IPS DF 6.9 (cell line): ENCODE measurements around the gene ARMC6.
"Not testable (repeated sequence)": the region's sequence is repeated elsewhere in the genome, so short reads cannot be mapped to it uniquely, and the experiment has no call there.

ENCODE experiments used
- DNase-seq: peaks from one replicate; pipeline ENCODE4 v3.0.0-alpha.2; 2013; ENCODE audit warnings: low read depth, low spot score
- H3K27ac ChIP-seq: one replicate; pipeline ENCODE4 v1.5.1; 2013; ENCODE audit warnings: low read length, control low read depth
- H3K27me3 ChIP-seq: 2 replicates; pipeline ENCODE4 v1.6.1; 2013; ENCODE audit warnings: mild to moderate bottlenecking, low read length; ENCODE audit not compliant: control insufficient read depth, insufficient read depth
- H3K36me3 ChIP-seq: 2 replicates; pipeline ENCODE4 v1.6.1; 2013; ENCODE audit warnings: low read length; ENCODE audit not compliant: control insufficient read depth, insufficient read depth
- H3K4me1 ChIP-seq: 2 replicates; pipeline ENCODE4 v1.6.1; 2013; ENCODE audit warnings: low read length; ENCODE audit not compliant: control insufficient read depth, insufficient read depth
- H3K4me3 ChIP-seq: 2 replicates; pipeline ENCODE4 v1.5.1; 2013; ENCODE audit warnings: mild to moderate bottlenecking, low read length
- H3K9me3 ChIP-seq: 2 replicates; pipeline ENCODE4 v1.6.1; 2013; ENCODE audit warnings: low read length, inconsistent platforms; ENCODE audit not compliant: control insufficient read depth, insufficient read depth
- WGBS: extraction: QIAGEN DNeasy Blood & Tissue Kit; methylation state at CpG from one replicate; pipeline ENCODE4 v1.1.7; 2013; ENCODE audit warnings: mixed read lengths, missing lambda C conversion rate; ENCODE audit not compliant: insufficient read length, insufficient coverage; 5-methylcytosine and 5-hydroxymethylcytosine counted together

The ARMC6 gene

DNA sequence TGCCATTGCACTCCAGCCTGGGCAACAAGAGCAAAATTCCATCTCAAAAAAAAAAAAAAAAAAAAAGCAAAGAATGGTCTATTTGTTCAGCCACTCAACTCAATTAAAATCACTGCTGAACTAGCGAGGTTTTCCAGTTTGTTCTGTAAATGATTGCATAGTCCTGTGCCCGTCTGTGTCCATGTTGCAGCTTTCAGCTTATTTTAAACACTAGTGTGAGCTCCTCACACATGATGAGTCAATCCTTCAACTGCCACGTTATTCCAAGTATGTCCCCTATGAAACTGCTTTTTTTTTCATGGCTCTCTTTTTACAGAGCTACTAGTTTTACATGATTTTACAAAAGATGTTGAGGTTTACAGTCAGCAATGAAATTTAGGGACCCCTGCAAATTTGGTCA is 12.3 kb upstream of the ARMC6 start:
- WGBS: no CpG with 5 or more reads among the region's 3 CpGs
- peaks cover 38% of the 10 kb centered on the region for H3K36me3 ChIP-seq
- no peaks in the 10 kb centered on the region for H3K9me3 ChIP-seq
- no peak for DNase-seq
- no peak overlapping the region for H3K4me3 ChIP-seq
- H3K27ac ChIP-seq: no peak overlapping the region
- H3K27me3 ChIP-seq: no peaks in the 10 kb centered on the region; the same call in 1 of the 2 replicates
- no peaks in the 10 kb centered on the region for H3K4me1 ChIP-seq

GRCh38 chr19:19022380-19022961 is 10.9 kb upstream of the ARMC6 start:
- H3K4me1 ChIP-seq: no peaks in the 10 kb centered on the region
- no peaks in the 10 kb centered on the region; the same call in 1 of the 2 replicates for H3K27me3 ChIP-seq
- no peak overlapping the region for H3K27ac ChIP-seq
- DNase-seq: no peak
- H3K36me3 ChIP-seq: peaks cover 32% of the 10 kb centered on the region
- H3K9me3 ChIP-seq: no peaks in the 10 kb centered on the region
- no peak overlapping the region for H3K4me3 ChIP-seq
- no CpG with 5 or more reads among the region's 4 CpGs for WGBS

DNA sequence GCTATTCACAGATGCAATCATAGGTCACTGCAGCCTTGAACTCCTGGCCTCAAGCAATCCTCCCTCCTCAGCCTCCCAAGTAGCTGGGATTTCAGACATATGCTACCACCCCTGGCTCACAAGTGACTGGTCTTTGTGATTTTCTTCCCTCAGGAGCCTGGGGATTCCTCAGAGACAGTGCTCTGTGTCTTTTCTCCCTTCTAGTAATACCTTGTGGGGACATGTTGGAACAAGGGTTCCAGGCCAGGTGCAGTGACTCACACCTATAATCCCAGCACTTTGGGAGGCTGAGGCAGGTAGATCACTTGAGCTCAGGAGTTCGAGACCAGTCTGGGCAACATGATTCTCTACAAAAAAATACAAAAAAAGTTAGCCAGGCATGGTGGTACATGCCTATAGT is 10.0 kb upstream of the ARMC6 start:
- not testable (repeated sequence) for H3K27ac ChIP-seq, H3K4me1 ChIP-seq
- H3K36me3 ChIP-seq: peaks cover 35% of the 10 kb centered on the region

DNA sequence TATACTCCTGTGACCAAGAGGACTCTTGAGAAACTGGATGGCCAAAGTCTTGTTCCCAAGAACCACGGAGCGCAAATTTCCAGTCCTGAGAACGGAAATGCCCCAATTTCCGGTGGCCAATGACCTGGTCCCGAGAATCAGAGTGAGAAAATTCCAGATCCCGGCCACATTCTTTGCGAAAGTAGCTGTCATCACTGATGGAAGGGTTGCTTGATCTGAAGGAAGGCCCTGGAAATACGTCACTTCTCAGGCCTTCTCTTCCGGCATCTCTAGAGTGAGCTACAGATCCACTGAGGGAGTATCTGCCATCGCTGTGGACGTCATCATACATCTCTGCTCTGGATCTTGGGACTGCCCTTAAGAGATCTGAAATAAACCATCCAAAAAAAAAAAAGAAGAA is 7.5 kb upstream of the ARMC6 start:
- Histone ChIP-seq H3K36me3 (peaks cover 29% of the 10 kb centered on the region), H3K27ac (no peak overlapping the region)

More for the DNA sequence above, 10.0 kb upstream of the ARMC6 start:
- not testable (repeated sequence) for DNase-seq, H3K9me3 ChIP-seq, H3K4me3 ChIP-seq, H3K27me3 ChIP-seq
- no CpG with 5 or more reads among the region's 1 CpG for WGBS

GRCh38 chr19:19026299-19026971 is 7.0 kb upstream of the ARMC6 start:
- H3K27ac ChIP-seq: no peak overlapping the region
- H3K9me3 ChIP-seq: no peaks in the 10 kb centered on the region
- H3K27me3 ChIP-seq: no peaks in the 10 kb centered on the region; the same call in 1 of the 2 replicates
- DNase-seq: no peak
- H3K36me3 ChIP-seq: peaks cover 29% of the 10 kb centered on the region
- H3K4me3 ChIP-seq: no peak overlapping the region
- WGBS: no CpG with 5 or more reads among the region's 10 CpGs
- no peaks in the 10 kb centered on the region for H3K4me1 ChIP-seq

More for the DNA sequence above, 7.5 kb upstream of the ARMC6 start:
- no peaks in the 10 kb centered on the region for H3K9me3 ChIP-seq
- no CpG with 5 or more reads among the region's 11 CpGs for WGBS
- no peaks in the 10 kb centered on the region for H3K4me1 ChIP-seq
- no peak overlapping the region for H3K4me3 ChIP-seq
- DNase-seq: no peak
- H3K27me3 ChIP-seq: no peaks in the 10 kb centered on the region; the same call in 1 of the 2 replicates

DNA sequence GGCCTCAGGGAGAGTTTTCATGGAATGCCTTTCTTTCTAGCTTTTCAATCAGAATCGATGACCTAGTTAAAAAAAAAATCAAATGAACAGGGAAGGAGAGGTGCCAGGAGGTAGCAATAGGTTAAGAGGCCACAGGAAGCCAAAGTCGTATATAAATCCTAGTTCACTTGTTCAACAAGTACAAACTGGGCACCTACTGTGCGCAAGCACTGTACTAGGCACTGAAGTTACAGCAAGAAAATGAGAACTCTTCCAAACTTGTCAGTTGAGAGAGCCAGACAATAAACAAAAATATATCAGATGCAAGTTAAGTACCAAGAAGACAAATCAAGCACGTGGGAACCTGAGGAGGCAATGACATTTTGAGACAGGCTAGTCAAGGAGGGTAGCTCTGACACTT is 6.2 kb upstream of the ARMC6 start:
- Histone ChIP-seq H3K27me3 (no peaks in the 10 kb centered on the region; the same call in 1 of the 2 replicates), H3K4me3 (no peak overlapping the region), H3K27ac (no peak overlapping the region), H3K36me3 (peaks cover 29% of the 10 kb centered on the region), H3K4me1 (peaks cover 1% of the 10 kb centered on the region; the same call in 1 of the 2 replicates), H3K9me3 (no peaks in the 10 kb centered on the region)
- no peak for DNase-seq
- WGBS: no CpG with 5 or more reads among the region's 4 CpGs

GRCh38 chr19:19028526-19028925 is 4.9 kb upstream of the ARMC6 start:
- Histone ChIP-seq H3K4me1 (peaks cover 1% of the 10 kb centered on the region; the same call in 1 of the 2 replicates), H3K9me3 (no peaks in the 10 kb centered on the region), H3K27me3 (no peaks in the 10 kb centered on the region; the same call in 1 of the 2 replicates), H3K36me3 (peaks cover 18% of the 10 kb centered on the region; the same call in 1 of the 2 replicates), H3K27ac (no peak overlapping the region), H3K4me3 (no peak overlapping the region)
- no peak for DNase-seq
- no CpG with 5 or more reads among the region's 9 CpGs for WGBS

- peaks cover 9% of the 10 kb centered on the region; the same call in 1 of the 2 replicates for H3K36me3 ChIP-seq
- no peak overlapping the region for H3K4me3 ChIP-seq
- no peaks in the 10 kb centered on the region for H3K9me3 ChIP-seq
- WGBS: no CpG with 5 or more reads among the region's 5 CpGs
- no peak for DNase-seq
- peaks cover 1% of the 10 kb centered on the region; the same call in 1 of the 2 replicates for H3K4me1 ChIP-seq
- H3K27ac ChIP-seq: no peak overlapping the region
- no peaks in the 10 kb centered on the region for H3K27me3 ChIP-seq
Observed at GRCh38 chr19:19031891-19032290, 1.5 kb upstream of the ARMC6 start.

GRCh38 chr19:19032420-19033175 is 805 bp upstream of the ARMC6 start:
- DNase-seq: peak; percentile 87
- Histone ChIP-seq H3K36me3 (peaks cover 7% of the 10 kb centered on the region; the same call in 1 of the 2 replicates), H3K27me3 (no peaks in the 10 kb centered on the region), H3K27ac (no peak overlapping the region), H3K9me3 (no peaks in the 10 kb centered on the region), H3K4me3 (peak overlapping the region; percentile 50), H3K4me1 (peaks cover 1% of the 10 kb centered on the region; the same call in 1 of the 2 replicates)
- WGBS: no CpG with 5 or more reads among the region's 31 CpGs

DNA sequence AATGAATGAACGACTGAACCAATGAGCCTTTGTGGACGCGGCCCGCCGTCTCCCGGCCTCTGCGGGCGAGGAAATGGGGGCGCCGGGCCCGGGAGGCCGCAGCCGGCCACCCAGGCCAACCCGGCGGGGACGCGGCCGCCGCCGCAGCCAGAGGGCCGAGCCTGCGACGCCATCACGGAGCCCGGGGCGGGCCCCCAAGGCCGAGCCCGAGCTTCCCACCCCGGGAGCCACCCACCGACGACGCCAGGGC is 302 bp upstream of the ARMC6 start:
- Histone ChIP-seq H3K27me3 (no peaks in the 10 kb centered on the region), H3K4me3 (peak overlapping the region; percentile 50), H3K4me1 (peaks cover 1% of the 10 kb centered on the region; the same call in 1 of the 2 replicates), H3K27ac (no peak overlapping the region), H3K9me3 (peaks cover 2% of the 10 kb centered on the region; the same call in 1 of the 2 replicates), H3K36me3 (peaks cover 6% of the 10 kb centered on the region; the same call in 1 of the 2 replicates)
- no CpG with 5 or more reads among the region's 32 CpGs for WGBS
- no peak for DNase-seq
